Epidermal melanocyte (primary cell): ENCODE results near the gene ADORA1.

Experiments used
- DNase-seq: peaks from one replicate; pipeline ENCODE4 v3.0.0; 2011; ENCODE audit warnings: low spot score; ENCODE audit not compliant: insufficient read length

Gene ADORA1

DNA sequence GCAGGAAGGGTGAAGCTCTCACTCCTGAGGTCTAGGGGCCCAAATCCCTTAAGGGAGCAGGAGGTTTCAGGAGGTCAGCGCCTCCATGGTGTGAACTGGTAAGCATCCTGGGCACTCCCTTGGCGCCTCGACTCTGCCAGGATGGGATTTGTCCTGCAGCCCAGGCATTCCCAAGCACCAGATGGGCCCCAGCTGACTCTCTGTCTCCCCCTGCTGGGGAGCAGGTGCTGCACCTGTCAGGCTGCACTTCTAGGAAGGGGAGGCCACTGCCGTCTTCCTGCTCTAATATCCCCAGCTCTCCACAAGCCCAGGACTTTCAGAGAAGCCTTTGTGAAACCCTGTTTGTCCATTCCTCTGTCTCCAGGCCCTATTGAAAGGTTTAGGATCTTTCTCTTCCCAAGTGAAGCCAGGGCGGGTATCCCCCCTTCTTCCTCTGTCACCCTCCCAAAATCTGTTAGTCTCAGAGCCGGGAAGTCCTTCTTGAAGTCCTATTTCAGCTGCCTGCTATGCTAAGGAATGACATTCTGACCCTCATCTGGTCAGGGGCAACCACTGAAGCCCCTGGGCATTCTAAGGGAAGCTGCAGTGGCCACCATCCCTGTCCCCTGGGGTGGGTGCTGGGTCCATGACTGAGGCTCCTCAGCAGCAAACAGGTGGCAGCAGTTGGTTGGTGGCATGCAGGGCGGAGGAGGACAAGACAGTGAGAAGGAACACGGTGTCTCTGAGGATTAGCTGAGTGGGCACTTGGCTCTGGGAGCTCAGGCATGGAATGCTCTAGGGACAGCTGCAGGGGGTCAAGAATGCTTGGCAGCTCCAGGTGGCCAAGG, 44.9 kb downstream of the ADORA1 start:
- peak; percentile 55 for DNase-seq

DNA sequence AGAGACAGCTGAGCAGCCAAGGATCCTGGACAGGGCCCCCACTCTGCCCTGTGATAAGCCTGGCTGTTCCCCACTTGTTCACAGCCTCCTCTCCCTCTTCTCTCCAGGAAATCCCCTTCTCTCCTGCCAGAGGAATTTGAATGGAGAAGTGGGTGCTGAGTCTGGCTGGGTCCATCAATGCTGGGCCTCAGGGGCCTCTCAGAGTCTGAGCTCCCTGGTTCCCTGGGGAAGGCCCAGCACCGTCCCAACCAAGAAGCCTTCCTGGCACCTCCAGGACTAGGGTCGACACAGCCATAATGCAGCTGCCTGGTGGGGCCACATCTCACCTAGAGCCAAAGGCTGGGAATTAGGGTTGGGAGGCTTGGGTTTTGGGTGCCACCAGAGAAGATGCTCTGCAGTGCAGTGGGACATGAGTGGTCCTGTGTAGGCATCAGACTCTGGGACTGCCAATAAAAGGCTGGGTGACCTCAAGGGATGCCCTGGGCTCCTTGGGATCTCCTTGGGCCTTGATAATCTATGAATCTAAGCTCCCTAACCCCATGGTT, 45.6 kb downstream of the ADORA1 start:
- no peak for DNase-seq

- no peak for DNase-seq
These were observed 46.0 kb downstream of the ADORA1 start for GRCh38 chr1:203173566-203173965.

GRCh38 chr1:203174324-203174985, 46.9 kb downstream of the ADORA1 start:
- no peak for DNase-seq

DNA sequence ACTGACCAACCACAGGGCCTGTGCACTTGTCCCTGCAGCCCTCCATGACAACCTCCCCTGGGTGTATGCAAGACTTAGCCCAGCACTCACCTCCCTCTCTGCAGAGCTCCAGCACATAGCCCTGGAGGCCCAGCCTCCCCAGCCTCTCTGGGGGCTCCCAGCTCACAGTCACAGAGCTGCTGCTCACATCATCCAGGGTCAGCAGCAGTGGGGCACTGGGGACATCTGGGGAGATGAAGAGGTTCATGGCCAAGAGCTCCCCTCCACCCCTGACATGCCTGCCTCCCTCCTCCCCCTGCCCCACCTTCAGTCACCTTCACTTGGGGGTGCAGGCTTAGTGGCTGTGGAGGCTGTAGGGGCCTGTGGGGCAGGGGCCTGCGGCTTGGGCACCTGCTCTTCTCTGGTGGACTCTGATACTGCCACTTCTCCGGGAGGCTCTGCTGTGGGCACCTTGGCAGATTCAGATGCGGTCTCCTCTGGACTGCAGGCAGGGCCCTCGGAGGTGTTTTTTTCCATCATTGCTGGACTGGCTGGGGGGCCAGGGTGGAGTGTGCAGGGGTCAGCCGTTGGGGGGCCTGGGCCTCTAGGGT, 47.8 kb downstream of the ADORA1 start, which contains the start of gene MYBPH:
Gene MYBPH (minus strand): TSS at position 590 of the 590 bp plus-strand sequence. CDS start 71 bp downstream, at position 519.
- no peak for DNase-seq

- no peak for DNase-seq
These were observed 48.3 kb downstream of the ADORA1 start for GRCh38 chr1:203175827-203176241.

- no peak for DNase-seq
These were observed 48.9 kb downstream of the ADORA1 start for GRCh38 chr1:203176273-203177035.

- DNase-seq, result no peak
These were observed 49.5 kb downstream of the ADORA1 start for GRCh38 chr1:203177036-203177405.

GRCh38 chr1:203177470-203178039, 50.0 kb downstream of the ADORA1 start:
- no peak for DNase-seq

GRCh38 chr1:203178083-203178482, 50.6 kb downstream of the ADORA1 start:
- no peak for DNase-seq

- DNase-seq, result no peak
These were observed 51.5 kb downstream of the ADORA1 start for GRCh38 chr1:203178821-203179666.

GRCh38 chr1:203179667-203180005, 52.1 kb downstream of the ADORA1 start:
- DNase-seq, result no peak

DNA sequence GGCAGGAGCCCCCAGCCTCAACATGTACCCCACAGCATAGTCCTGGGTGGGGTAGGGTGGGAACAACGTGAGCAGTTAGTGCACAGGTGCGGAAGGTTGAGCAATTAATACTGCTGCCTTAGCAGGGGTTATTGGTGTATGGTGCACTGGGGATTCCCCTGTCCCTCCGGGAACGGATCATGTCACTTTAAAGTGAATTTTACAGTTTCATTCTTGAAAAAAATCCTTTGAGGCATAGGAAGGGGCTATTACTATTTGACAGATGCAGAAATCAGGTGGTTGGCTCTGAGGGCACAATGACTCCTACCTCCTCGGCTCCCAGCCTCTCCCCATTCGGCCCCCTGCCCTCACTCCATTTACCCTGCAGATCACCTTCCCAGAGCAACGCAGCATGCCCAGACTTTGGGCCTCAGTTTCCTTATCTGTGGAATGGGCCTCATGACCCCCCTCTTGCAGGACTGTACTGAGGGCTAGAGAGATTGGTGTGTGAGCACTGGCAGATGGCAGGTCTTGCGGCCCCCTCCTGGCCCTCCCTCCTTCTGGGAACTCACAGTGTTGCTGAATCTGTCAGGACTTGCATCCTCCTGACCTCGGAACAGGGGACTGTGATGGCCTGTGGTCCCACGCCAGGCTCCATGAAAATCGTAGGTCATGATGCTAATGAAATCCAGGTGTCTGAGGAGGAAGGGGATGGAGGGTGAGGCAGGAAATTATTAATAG, 53.2 kb downstream of the ADORA1 start:
- DNase-seq, result no peak

DNA sequence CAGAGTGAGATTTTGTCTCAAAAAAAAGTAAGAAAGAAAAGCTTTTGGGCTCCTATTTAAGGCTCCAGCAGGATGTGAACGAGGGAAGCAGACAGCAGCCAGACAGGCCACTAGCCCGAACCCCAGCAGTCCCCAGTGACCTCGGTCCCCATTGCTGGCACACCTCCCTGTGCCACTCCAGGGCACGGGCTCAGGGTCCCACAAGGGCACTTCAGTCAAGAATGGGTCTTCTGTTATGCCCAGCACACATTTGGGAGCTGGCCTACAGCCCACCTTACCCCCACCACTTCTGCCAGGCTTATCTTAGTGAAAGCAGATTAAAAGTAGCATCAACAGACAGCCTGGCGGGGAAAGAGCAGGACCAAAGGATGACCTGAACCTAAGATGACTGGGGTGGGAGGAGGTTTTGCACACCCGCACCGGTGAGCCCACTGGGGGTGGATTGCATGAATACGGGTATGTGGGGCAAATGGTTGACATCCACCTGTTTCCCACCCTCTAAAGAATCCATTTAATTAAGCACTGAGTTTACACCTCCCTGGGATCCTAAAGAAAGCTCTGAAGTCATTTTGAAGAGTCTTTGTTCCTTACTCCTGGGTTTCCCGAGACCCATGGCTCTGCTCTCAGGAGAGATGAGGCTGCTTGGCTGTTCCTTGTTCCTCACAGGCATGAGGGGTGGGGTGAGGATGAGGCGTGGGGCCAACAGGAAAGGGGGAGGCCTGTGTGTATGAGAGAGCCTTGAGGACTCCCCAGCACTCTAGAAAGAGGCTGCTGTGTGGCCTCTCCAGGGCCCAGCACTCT, 54.3 kb downstream of the ADORA1 start:
- no peak for DNase-seq

DNA sequence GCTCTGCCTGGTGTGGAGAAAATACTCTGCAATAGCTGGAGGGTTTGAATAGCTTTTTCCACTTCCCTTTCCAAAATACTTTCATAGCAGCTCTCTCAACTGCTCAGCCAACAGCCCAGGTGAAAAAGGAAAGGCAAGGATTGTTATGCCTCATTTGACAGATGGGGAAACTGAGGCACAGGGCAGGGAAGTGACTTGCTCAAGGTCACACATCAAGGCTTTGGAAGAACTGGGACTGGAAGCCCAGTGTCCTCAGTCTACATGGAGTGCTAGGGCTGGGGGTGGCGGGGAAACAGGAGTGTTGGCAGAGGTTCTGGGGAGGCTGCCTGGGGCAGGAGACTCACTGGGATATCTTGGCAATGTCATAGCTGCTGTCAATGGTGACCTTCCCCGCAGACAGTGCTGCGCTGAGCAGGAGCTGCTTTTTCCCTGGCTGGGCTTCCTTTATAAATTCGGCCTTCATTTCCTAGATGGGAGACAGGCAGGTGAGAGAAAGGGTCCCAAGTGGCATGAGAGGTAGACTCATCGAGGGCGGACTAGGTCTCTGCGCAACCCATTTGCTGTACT, 54.9 kb downstream of the ADORA1 start:
- DNase-seq, result no peak

- no peak for DNase-seq
These were observed 56.3 kb downstream of the ADORA1 start for GRCh38 chr1:203183828-203184227.

DNA sequence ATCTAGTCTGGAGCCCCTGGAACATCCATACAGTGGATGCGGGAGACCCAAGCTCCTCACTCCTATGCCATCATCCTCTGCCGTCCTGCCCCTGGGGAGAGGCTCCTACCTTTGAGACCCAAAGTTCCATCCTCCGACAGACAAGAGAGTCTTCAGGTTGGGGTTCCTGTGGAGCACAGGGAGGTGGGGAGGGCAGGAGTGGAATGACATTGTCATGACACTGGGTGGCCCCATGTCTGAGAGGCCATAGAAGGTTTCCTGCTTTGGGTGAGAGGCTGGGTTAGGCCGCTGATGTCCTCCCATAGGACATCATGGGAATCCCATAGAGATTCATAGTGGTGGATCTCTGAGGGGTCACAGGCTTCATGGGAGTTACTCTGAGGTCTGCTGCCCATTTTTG, 56.9 kb downstream of the ADORA1 start:
- no peak for DNase-seq

DNA sequence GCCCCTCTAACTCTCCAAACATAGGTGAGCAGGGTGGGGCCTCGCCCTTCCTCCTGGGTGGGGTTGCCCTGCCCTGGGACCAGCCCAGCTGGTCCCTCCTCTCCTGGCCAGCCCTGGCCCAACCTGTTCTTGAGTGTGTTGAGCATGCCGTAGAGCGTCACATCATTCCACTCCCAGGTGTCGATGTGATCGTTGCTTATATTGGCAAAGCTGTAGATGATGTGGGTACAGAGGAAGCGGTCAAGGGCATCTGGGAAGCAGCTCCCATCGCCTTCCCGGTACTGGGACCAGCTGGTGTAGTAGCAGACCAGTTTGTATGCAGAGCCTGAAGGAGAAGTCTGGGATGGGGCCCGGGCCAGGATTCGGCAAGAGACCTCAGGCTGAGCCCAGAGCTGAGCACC, 57.5 kb downstream of the ADORA1 start:
- no peak for DNase-seq
